HepG2 (cell line): ENCODE data around the gene RSPRY1. TPM values are rescaled to one million over a fixed set of nuclear protein-coding genes. Genes with fewer than 3 reads are reported as not detected.

Source experiments
- ATAC-seq: fragments of 200-7000 bp; cut with Tn5 transposase; 3 replicates; pipeline ENCODE4 v1.9.1; 2020; ENCODE audit warnings: mild to moderate bottlenecking, moderate library complexity
- BruUV-seq: library from RNA; stranded (reverse); fragments of 400-500 nt; replicated peaks from 2 replicates; lab custom pipeline; 2021; lab: Mats Ljungman, UMichigan
- CTCF ChIA-PET: fragments of 300-600 bp; formaldehyde crosslinking; extraction: SDS; loops from one replicate; lab custom pipeline; 2021; ENCODE audit warnings: low total read pairs, inconsistent platforms, low intra/inter-chr PET ratio; lab: Yijun Ruan, JAX
- POLR2A ChIA-PET: fragments of 350-600 bp; sonication (Branson Sonifier 250); formaldehyde crosslinking; loops from one replicate; lab custom pipeline; 2020; ENCODE audit warnings: antibody characterized with exemption, inconsistent platforms; lab: Yijun Ruan, JAX
- DNase-seq: peaks from one replicate; pipeline ENCODE4 v3.0.0-alpha.2; 2015; ENCODE audit warnings: low spot score
- FAIRE-seq: peaks from 3 replicates; lab custom pipeline; 2011; peaks lifted over from hg19 to GRCh38; lab: Jason Lieb, UNC
- H2AFZ ChIP-seq: one replicate; pipeline ENCODE4 v1.6.1; 2011; ENCODE audit warnings: low read length, inconsistent platforms
- H3K27ac ChIP-seq: fragments of 300-600 bp; 3 replicates; pipeline ENCODE4 v1.8.0; 2011; ENCODE audit warnings: mixed run types, mild to moderate bottlenecking, mixed read lengths, low read length, inconsistent platforms; ENCODE audit not compliant: insufficient read depth; ENCODE audit errors: extremely low read length
- H3K27me3 ChIP-seq, 2 experiments: fragments of 200-600 bp in 1 of 2; 2 replicates in 1 of 2; 3 replicates in 1 of 2; pipeline versions ENCODE4 v1.6.0 to v1.8.0; 2011; ENCODE audit warnings: low read length in 2 of 2, mild to moderate bottlenecking in 2 of 2, moderate library complexity in 2 of 2, inconsistent platforms in 1 of 2; ENCODE audit not compliant: insufficient read depth in 2 of 2, control insufficient read depth in 1 of 2
- H3K36me3 ChIP-seq, 2 experiments: fragments of 200-600 bp in 1 of 2; replicated peaks in 1 of 2; 2 replicates in 1 of 2; 3 replicates in 1 of 2; pipeline versions ENCODE4 v1.5.1 to v1.8.0; 2011; ENCODE audit warnings: low read length in 2 of 2, inconsistent platforms in 1 of 2; ENCODE audit not compliant: insufficient read depth in 2 of 2, control insufficient read depth in 1 of 2
- H3K4me1 ChIP-seq: 2 replicates; pipeline ENCODE4 v1.5.1; 2012; ENCODE audit warnings: low read length, inconsistent platforms; ENCODE audit not compliant: insufficient read depth
- H3K4me2 ChIP-seq: 2 replicates; pipeline ENCODE4 v1.6.0; 2011; ENCODE audit warnings: low read depth, low read length, inconsistent platforms
- H3K4me3 ChIP-seq, 3 experiments: fragments of 200-600 bp in 1 of 3; sonication (generic), shearing (Covaris generic) in 1 of 3; replicated peaks in 1 of 3; 2 replicates each; pipeline ENCODE4 v1.5.1; 2011 to 2016; ENCODE audit warnings: low read length in 3 of 3, inconsistent platforms in 2 of 3, low read depth in 2 of 3, mild to moderate bottlenecking in 2 of 3, control low read depth in 1 of 3, mixed read lengths in 1 of 3; ENCODE audit not compliant: insufficient read depth in 1 of 3
- H3K79me2 ChIP-seq: one replicate; pipeline ENCODE4 v1.6.1; 2011; ENCODE audit warnings: low read length, inconsistent platforms; ENCODE audit not compliant: insufficient read depth
- H3K9ac ChIP-seq: 2 replicates; pipeline ENCODE4 v1.6.0; 2011; ENCODE audit warnings: mild to moderate bottlenecking, low read depth, low read length, inconsistent platforms; ENCODE audit not compliant: insufficient read depth
- H3K9me3 ChIP-seq: 2 replicates; pipeline ENCODE4 v1.5.1; 2012; ENCODE audit warnings: mild to moderate bottlenecking, low read length
- H4K20me1 ChIP-seq: 2 replicates; pipeline ENCODE4 v1.6.0; 2011; ENCODE audit warnings: inconsistent platforms, mild to moderate bottlenecking, low read length, moderate library complexity; ENCODE audit not compliant: insufficient read depth
- BRCA1 ChIP-seq: sonication (generic); formaldehyde crosslinking; IDR thresholded peaks from 2 replicates; pipeline ENCODE4 v1.4.0; 2020; ENCODE audit warnings: missing genetic modification reagents
- CBX1 ChIP-seq: IDR thresholded peaks from one replicate; pipeline ENCODE4 v1.6.1; 2016; ENCODE audit warnings: antibody characterized with exemption, low read depth
- CEBPB ChIP-seq: IDR thresholded peaks from 2 replicates; pipeline ENCODE4 v1.6.1; 2011; ENCODE audit warnings: low read depth, low read length, improper control_type of control experiment, borderline replicate concordance
- CEBPG ChIP-seq: IDR thresholded peaks from 2 replicates; pipeline ENCODE4 v1.6.1; 2016
- CERS6 ChIP-seq: sonication (generic); formaldehyde crosslinking; IDR thresholded peaks from 2 replicates; pipeline ENCODE4 v1.5.0; 2020; ENCODE audit warnings: missing genetic modification reagents
- ELF4 ChIP-seq: sonication (generic); formaldehyde crosslinking; IDR thresholded peaks from 2 replicates; pipeline ENCODE4 v1.5.0; 2020; ENCODE audit warnings: missing genetic modification reagents, mild to moderate bottlenecking, moderate library complexity, borderline replicate concordance
- FOXA3 ChIP-seq: IDR thresholded peaks from 2 replicates; pipeline ENCODE4 v1.6.1; 2016; ENCODE audit warnings: missing genetic modification reagents, missing compliant biosample characterization
- GPN1 ChIP-seq: sonication (generic); formaldehyde crosslinking; IDR thresholded peaks from 2 replicates; pipeline ENCODE4 v1.5.1; 2020; ENCODE audit warnings: missing genetic modification reagents, borderline replicate concordance
- KDM6A ChIP-seq: IDR thresholded peaks from 2 replicates; pipeline ENCODE4 v1.6.1; 2016; ENCODE audit warnings: low read depth
- KMT2A ChIP-seq: sonication (generic); formaldehyde crosslinking; IDR thresholded peaks from 2 replicates; pipeline ENCODE4 v1.4.0; 2020; ENCODE audit warnings: missing genetic modification reagents
- MAZ ChIP-seq, 2 experiments: sonication (generic) in 1 of 2; formaldehyde crosslinking in 1 of 2; IDR thresholded peaks; 2 replicates each; pipeline versions ENCODE4 v1.5.0 to v1.6.1; 2012 to 2020; ENCODE audit warnings: low read depth in 2 of 2, mild to moderate bottlenecking in 2 of 2, borderline replicate concordance in 1 of 2, improper control_type of control experiment in 1 of 2, low read length in 1 of 2, missing genetic modification reagents in 1 of 2, moderate library complexity in 1 of 2
- NFE2L1 ChIP-seq: sonication (generic); formaldehyde crosslinking; IDR thresholded peaks from 2 replicates; pipeline ENCODE4 v1.4.0; 2020; ENCODE audit warnings: missing genetic modification reagents, mild to moderate bottlenecking, borderline replicate concordance
- NFYC ChIP-seq: IDR thresholded peaks from 2 replicates; pipeline ENCODE4 v1.6.1; 2016; ENCODE audit warnings: missing genetic modification reagents, missing compliant biosample characterization
- PAF1 ChIP-seq: IDR thresholded peaks from 2 replicates; pipeline ENCODE4 v1.6.1; 2016; ENCODE audit warnings: missing genetic modification reagents, missing compliant biosample characterization
- SAP130 ChIP-seq: IDR thresholded peaks from 2 replicates; pipeline ENCODE4 v1.6.1; 2016; ENCODE audit warnings: low read depth
- SMARCE1 ChIP-seq: fragments of 450-650 bp; IDR thresholded peaks from 2 replicates; pipeline ENCODE4 v1.6.1; 2017; ENCODE audit warnings: borderline replicate concordance
- ZNF207 ChIP-seq: fragments of 450-650 bp; IDR thresholded peaks from 2 replicates; pipeline ENCODE4 v1.6.1; 2016; ENCODE audit warnings: antibody characterized with exemption, borderline replicate concordance
- ZNF224 ChIP-seq: sonication (generic); formaldehyde crosslinking; IDR thresholded peaks from 2 replicates; pipeline ENCODE4 v1.5.0; 2020; ENCODE audit warnings: mild to moderate bottlenecking, missing genetic modification reagents
- ZNF251 ChIP-seq: sonication (generic); formaldehyde crosslinking; IDR thresholded peaks from 2 replicates; pipeline ENCODE4 v1.9.0; 2021; ENCODE audit warnings: mild to moderate bottlenecking, missing genetic modification reagents
- ZNF343 ChIP-seq: sonication (generic); formaldehyde crosslinking; IDR thresholded peaks from 2 replicates; pipeline ENCODE4 v1.4.0; 2020; ENCODE audit warnings: mild to moderate bottlenecking, missing genetic modification reagents
- ZNF44 ChIP-seq: sonication (generic); formaldehyde crosslinking; IDR thresholded peaks from 2 replicates; pipeline ENCODE4 v1.5.1; 2020; ENCODE audit warnings: mild to moderate bottlenecking, missing genetic modification reagents
- ZNF557 ChIP-seq: sonication (generic); formaldehyde crosslinking; IDR thresholded peaks from 2 replicates; pipeline ENCODE4 v1.4.0; 2020; ENCODE audit warnings: missing genetic modification reagents
- ZNF710 ChIP-seq: sonication (generic); formaldehyde crosslinking; IDR thresholded peaks from 2 replicates; pipeline ENCODE4 v1.5.0; 2020; ENCODE audit warnings: mild to moderate bottlenecking, missing genetic modification reagents, borderline replicate concordance
- WGBS: methylation state at CpG from one replicate; pipeline ENCODE4 v1.1.6; 2017; ENCODE audit warnings: low lambda C conversion rate; 5-methylcytosine and 5-hydroxymethylcytosine counted together
- in situ Hi-C: cut with HindIII; loops from 2 replicates; pipeline ENCODE4 v1.10.0; 2017; ENCODE audit warnings: low pct_unique_long_range_greater_than_20kb; ENCODE audit not compliant: extremely low pct_ligation_motif_present
- intact Hi-C: fragments of 100-400 bp; cut with micrococcal nuclease; formaldehyde crosslinking; loops from one replicate; pipeline ENCODE4 v1.10.0; 2022; ENCODE audit not compliant: unreplicated experiment
- polyA plus RNA-seq, 8 experiments: library from polyadenylated mRNA; depleted of rRNA in 3 of 8; stranded (reverse) in 7 of 8; unstranded in 1 of 8; fragments of >200 nt; fragmentation: Illumina TruSeq in 4 of 8; extraction: Trizol in 4 of 8; gene quantifications; 2 replicates each; pipeline versions ENCODE4 v1.2.1 to v1.2.3, GENCODE V29; 2011 to 2016; ENCODE audit warnings: low read depth in 4 of 8, missing spikeins in 1 of 8, mixed read lengths in 1 of 8; ENCODE audit not compliant: insufficient read depth in 1 of 8
- total RNA-seq, 5 experiments: library from RNA; depleted of rRNA; stranded (reverse); fragments of >200 nt; fragmentation: Illumina TruSeq; extraction: Trizol; gene quantifications; 2 replicates each; pipeline ENCODE4 v1.2.3, GENCODE V29; 2016; ENCODE audit warnings: low read depth in 1 of 5

Gene RSPRY1
- total and polyA plus RNA-seq, 2 of the 13 experiments (the other 11 are each of a cell fraction or from before 2014, with no cell fraction given), result 53.4 to 61.0 TPM

GRCh38 chr16:57253466-57253865, 67.3 kb downstream of the RSPRY1 start:
- POLR2A ChIA-PET, result interaction anchor here (0.8 to 2.8 kb wide), 5 partner anchors 8 to 119 kb away, joined by 3 to 20 read pairs (median 11); partner anchors contain the start of genes ARL2BP, CX3CL1, PSME3IP1 and RSPRY1
- no peaks in the 10 kb centered on the region for H3K27me3 ChIP-seq
- 97% methylated on average over 1 of the region's 1 CpG for WGBS
- H2AFZ ChIP-seq, result no peak overlapping the region
- H3K27ac ChIP-seq, result peak overlapping the region; percentile 53
- ATAC-seq, result no peak
- H3K9ac ChIP-seq, result no peak overlapping the region
- no peaks in the 10 kb centered on the region for H3K9me3 ChIP-seq
- H3K4me2 ChIP-seq, result 0 out of 2 replicates have a peak overlapping the region, but pooled peaks have one; percentile 23
- intact Hi-C loops, result loop anchor here (2.0 kb wide), 1 partner anchor 15 kb away; no protein-coding TSS in a partner anchor
- peak; percentile 67 for FAIRE-seq
- no peaks in the 10 kb centered on the region for H4K20me1 ChIP-seq
- no peaks in the 10 kb centered on the region for H3K79me2 ChIP-seq
- H3K4me3 ChIP-seq, result no peak overlapping the region
- H3K4me1 ChIP-seq, result peaks cover 23% of the 10 kb centered on the region
- BruUV-seq, result no TSS peak
- peaks cover 29 to 55% of the 10 kb centered on the region in 2 experiments for H3K36me3 ChIP-seq
- DNase-seq, result peak; percentile 34
- CTCF ChIA-PET, result no interaction called here
- in situ Hi-C loops, result no loop called here
- TF ChIP-seq ZNF44 (CRISPR knock-in tag) (no peak), FOXA3 (CRISPR knock-in tag) (no peak), GPN1 (CRISPR knock-in tag) (no peak), ZNF224 (CRISPR knock-in tag) (no peak), CEBPG (CRISPR knock-in tag) (peak; percentile 88), MAZ (IDR thresholded peaks at IDR 0.05; ENCODE audit: borderline replicate concordance, low read depth, low read length) (no peak), MAZ (CRISPR knock-in tag; IDR thresholded peaks at IDR 0.05; ENCODE audit: low read depth) (no peak), ZNF343 (CRISPR knock-in tag) (no peak), ELF4 (CRISPR knock-in tag) (no peak), BRCA1 (no peak), ZNF557 (no peak), KDM6A (no peak), SMARCE1 (no peak), NFYC (CRISPR knock-in tag) (no peak), ZNF207 (no peak), SAP130 (CRISPR knock-in tag) (peak; percentile 49; the same call in 1 of the 2 replicates), CERS6 (CRISPR knock-in tag) (no peak), CEBPB (peak; percentile 95), CBX1 (no peak), ZNF251 (no peak), KMT2A (CRISPR knock-in tag) (no peak), NFE2L1 (no peak), PAF1 (CRISPR knock-in tag) (no peak), ZNF710 (CRISPR knock-in tag) (no peak)
